MM.1S (cell line): Measurements from ENCODE around the gene HNRNPC.

Experiments
- EZH2 ChIP-seq: fragments of 300-600 bp; sonication (generic); optimal IDR thresholded peaks from 2 replicates; pipeline ENCODE3; 2017; ENCODE audit warnings: low read depth, mild to moderate bottlenecking, antibody characterized with exemption, low read length, mixed read lengths
- TF ChIP-seq, protein P1 (sequence below): fragments of 300-600 bp; sonication (generic); IDR thresholded peaks from 2 replicates; pipeline ENCODE4 v1.5.1; 2016; ENCODE audit warnings: antibody characterized with exemption, low read length, mixed read lengths

DNA sequence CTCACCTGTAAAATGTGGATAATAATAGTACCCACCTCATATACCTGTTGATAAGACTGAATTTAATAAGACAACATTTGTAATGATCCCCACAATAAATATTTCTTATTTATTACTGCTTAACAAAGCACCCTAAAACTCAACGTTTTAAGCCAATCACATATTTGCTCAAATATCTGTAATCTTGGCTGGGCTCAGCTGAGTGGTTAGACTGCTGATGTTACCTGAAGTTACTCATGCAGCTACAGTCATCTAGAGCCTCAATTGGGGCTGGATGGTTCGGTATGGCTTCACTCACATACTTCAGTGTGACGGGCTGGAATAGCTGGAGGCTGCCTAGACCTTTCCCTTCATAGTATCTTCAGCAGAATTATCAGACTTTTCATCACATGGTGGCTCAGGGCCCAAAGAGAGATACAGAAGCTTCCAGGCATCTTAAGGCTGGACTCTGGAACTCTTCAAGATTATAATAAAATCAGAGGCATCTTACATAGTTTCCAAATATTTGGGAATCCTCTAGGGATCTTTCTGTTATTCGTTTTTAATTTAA lies 109.1 kb downstream of the HNRNPC start:
- TF ChIP-seq, protein P1, sequence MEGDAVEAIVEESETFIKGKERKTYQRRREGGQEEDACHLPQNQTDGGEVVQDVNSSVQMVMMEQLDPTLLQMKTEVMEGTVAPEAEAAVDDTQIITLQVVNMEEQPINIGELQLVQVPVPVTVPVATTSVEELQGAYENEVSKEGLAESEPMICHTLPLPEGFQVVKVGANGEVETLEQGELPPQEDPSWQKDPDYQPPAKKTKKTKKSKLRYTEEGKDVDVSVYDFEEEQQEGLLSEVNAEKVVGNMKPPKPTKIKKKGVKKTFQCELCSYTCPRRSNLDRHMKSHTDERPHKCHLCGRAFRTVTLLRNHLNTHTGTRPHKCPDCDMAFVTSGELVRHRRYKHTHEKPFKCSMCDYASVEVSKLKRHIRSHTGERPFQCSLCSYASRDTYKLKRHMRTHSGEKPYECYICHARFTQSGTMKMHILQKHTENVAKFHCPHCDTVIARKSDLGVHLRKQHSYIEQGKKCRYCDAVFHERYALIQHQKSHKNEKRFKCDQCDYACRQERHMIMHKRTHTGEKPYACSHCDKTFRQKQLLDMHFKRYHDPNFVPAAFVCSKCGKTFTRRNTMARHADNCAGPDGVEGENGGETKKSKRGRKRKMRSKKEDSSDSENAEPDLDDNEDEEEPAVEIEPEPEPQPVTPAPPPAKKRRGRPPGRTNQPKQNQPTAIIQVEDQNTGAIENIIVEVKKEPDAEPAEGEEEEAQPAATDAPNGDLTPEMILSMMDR: no peak
- no peak for TF ChIP-seq EZH2
